GM21825 (cell line): ENCODE data around the gene SLC24A3.

Experiments used
- ATAC-seq: cut with Tn5 transposase; IDR thresholded peaks from one replicate; pipeline ENCODE4 v1.9.1; 2021; ENCODE audit warnings: mild to moderate bottlenecking, moderate library complexity; ENCODE audit not compliant: unreplicated experiment

Gene SLC24A3

GRCh38 chr20:19493794-19494495, 281.5 kb downstream of the SLC24A3 start:
- no peak for ATAC-seq

GRCh38 chr20:19495905-19496703, 283.7 kb downstream of the SLC24A3 start:
- ATAC-seq, result no peak

GRCh38 chr20:19497064-19497463, 284.6 kb downstream of the SLC24A3 start:
- no peak for ATAC-seq

- no peak for ATAC-seq
Observed at GRCh38 chr20:19498756-19499155, 286.3 kb downstream of the SLC24A3 start.

- no peak for ATAC-seq
Observed at GRCh38 chr20:19501476-19502115, 289.2 kb downstream of the SLC24A3 start.

- no peak for ATAC-seq
Observed at GRCh38 chr20:19502169-19502568, 289.7 kb downstream of the SLC24A3 start.

GRCh38 chr20:19504251-19504650, 291.8 kb downstream of the SLC24A3 start:
- ATAC-seq, result no peak

- no peak for ATAC-seq
Observed at GRCh38 chr20:19506021-19506420, 293.6 kb downstream of the SLC24A3 start.

- ATAC-seq, result no peak
Observed at GRCh38 chr20:19508449-19508848, 296.0 kb downstream of the SLC24A3 start.

GRCh38 chr20:19510611-19511010, 298.2 kb downstream of the SLC24A3 start:
- no peak for ATAC-seq

- no peak for ATAC-seq
Observed at GRCh38 chr20:19511931-19512330, 299.5 kb downstream of the SLC24A3 start.

GRCh38 chr20:19512886-19513677, 300.6 kb downstream of the SLC24A3 start:
- ATAC-seq, result no peak

GRCh38 chr20:19515074-19515473, 302.6 kb downstream of the SLC24A3 start:
- ATAC-seq, result no peak

- ATAC-seq, result no peak
Observed at GRCh38 chr20:19519466-19519865, 307.0 kb downstream of the SLC24A3 start.

- ATAC-seq, result no peak
Observed at GRCh38 chr20:19520261-19520660, 307.8 kb downstream of the SLC24A3 start.

- ATAC-seq, result no peak
Observed at GRCh38 chr20:19522071-19522801, 309.8 kb downstream of the SLC24A3 start.

- ATAC-seq, result no peak
Observed at GRCh38 chr20:19522836-19523590, 310.6 kb downstream of the SLC24A3 start.

GRCh38 chr20:19524691-19525090, 312.2 kb downstream of the SLC24A3 start:
- ATAC-seq, result no peak

- ATAC-seq, result no peak
Observed at GRCh38 chr20:19527509-19527908, 315.1 kb downstream of the SLC24A3 start.
